HEK293 (cell line): ENCODE data around the gene APOO.

Experiments used
- CTCF ChIA-PET: fragments of 350-600 bp; formaldehyde crosslinking; extraction: SDS; loops from one replicate; lab custom pipeline; 2021; ENCODE audit warnings: antibody characterized with exemption; lab: Yijun Ruan, JAX
- POLR2A ChIA-PET: fragments of 300-600 bp; formaldehyde crosslinking; extraction: SDS; loops from one replicate; lab custom pipeline; 2020; ENCODE audit warnings: antibody characterized with exemption, inconsistent platforms; lab: Yijun Ruan, JAX
- H3K27ac ChIP-seq: fragments of 200-500 bp; sonication (Bioruptor generic); 2 replicates; pipeline ENCODE4 v1.5.1; 2014; ENCODE audit warnings: low read depth, low read length, control low read depth, inconsistent platforms; ENCODE audit errors: extremely low read depth
- H3K36me3 ChIP-seq, 2 experiments: fragments of 200-500 bp in 1 of 2; sonication (Bioruptor generic) in 1 of 2; 1 replicate in 1 of 2; 2 replicates in 1 of 2; pipeline ENCODE4 v1.5.1; 2014 to 2017; ENCODE audit warnings: inconsistent platforms in 2 of 2, low read length in 2 of 2; ENCODE audit not compliant: control insufficient read depth in 2 of 2, insufficient read depth in 1 of 2
- H3K4me1 ChIP-seq: fragments of 200-500 bp; sonication (Bioruptor generic); 2 replicates; pipeline ENCODE4 v1.5.1; 2014; ENCODE audit warnings: mild to moderate bottlenecking, low read length, inconsistent platforms; ENCODE audit not compliant: control insufficient read depth, insufficient read depth
- H3K4me3 ChIP-seq: 2 replicates; pipeline ENCODE4 v1.5.1; 2011; ENCODE audit warnings: low read depth, mild to moderate bottlenecking, control low read depth, low read length, moderate library complexity
- H3K9me3 ChIP-seq: fragments of 200-500 bp; sonication (Bioruptor generic); 2 replicates; pipeline ENCODE4 v1.5.1; 2014; ENCODE audit warnings: low read depth, low read length, inconsistent platforms; ENCODE audit not compliant: control insufficient read depth, insufficient read depth
- FEZF1 ChIP-seq: fragments of 450-650 bp; formaldehyde crosslinking; IDR thresholded peaks from 2 replicates; pipeline ENCODE4 v1.5.1; 2016; ENCODE audit warnings: missing biosample characterization, missing genetic modification characterization
- KLF8 ChIP-seq: fragments of 450-650 bp; formaldehyde crosslinking; IDR thresholded peaks from 2 replicates; pipeline ENCODE4 v1.5.1; 2016; ENCODE audit warnings: missing biosample characterization, missing genetic modification characterization
- KLF9 ChIP-seq: fragments of 450-650 bp; formaldehyde crosslinking; IDR thresholded peaks from 2 replicates; pipeline ENCODE4 v1.5.1; 2016; ENCODE audit warnings: missing biosample characterization, missing genetic modification characterization, low read depth
- MYNN ChIP-seq: fragments of 450-650 bp; formaldehyde crosslinking; IDR thresholded peaks from 2 replicates; pipeline ENCODE4 v1.5.1; 2016; ENCODE audit warnings: missing biosample characterization, missing genetic modification characterization, borderline replicate concordance
- PRDM1 ChIP-seq: fragments of 450-650 bp; formaldehyde crosslinking; IDR thresholded peaks from 2 replicates; pipeline ENCODE4; 2016; ENCODE audit warnings: missing biosample characterization, missing genetic modification characterization
- SCRT1 ChIP-seq: fragments of 450-650 bp; formaldehyde crosslinking; IDR thresholded peaks from 2 replicates; pipeline ENCODE4 v1.5.1; 2016; ENCODE audit warnings: missing biosample characterization, missing genetic modification characterization, borderline replicate concordance
- SCRT2 ChIP-seq: fragments of 450-650 bp; formaldehyde crosslinking; IDR thresholded peaks from 2 replicates; pipeline ENCODE4 v1.5.1; 2016; ENCODE audit warnings: missing biosample characterization, missing genetic modification characterization
- ZFHX2 ChIP-seq: fragments of 450-650 bp; formaldehyde crosslinking; conservative IDR thresholded peaks from 2 replicates; pipeline ENCODE4 v1.5.1; 2016; ENCODE audit warnings: missing biosample characterization, missing genetic modification characterization
- ZNF138 ChIP-seq: fragments of 450-650 bp; formaldehyde crosslinking; IDR thresholded peaks from 2 replicates; pipeline ENCODE4 v1.5.1; 2016; ENCODE audit warnings: missing biosample characterization, missing genetic modification characterization, borderline replicate concordance
- ZNF146 ChIP-seq: fragments of 450-650 bp; formaldehyde crosslinking; IDR thresholded peaks from 2 replicates; pipeline ENCODE4 v1.5.1; 2016; ENCODE audit warnings: missing biosample characterization, missing genetic modification characterization
- ZNF174 ChIP-seq: fragments of 450-650 bp; formaldehyde crosslinking; IDR thresholded peaks from 2 replicates; pipeline ENCODE4 v1.5.0; 2017; ENCODE audit warnings: missing biosample characterization, mild to moderate bottlenecking, missing genetic modification characterization
- ZNF2 ChIP-seq: fragments of 450-650 bp; formaldehyde crosslinking; IDR thresholded peaks from 2 replicates; pipeline ENCODE4 v1.5.1; 2016; ENCODE audit warnings: missing biosample characterization, missing genetic modification characterization
- ZNF214 ChIP-seq: fragments of 450-650 bp; formaldehyde crosslinking; IDR thresholded peaks from 2 replicates; pipeline ENCODE4 v1.5.1; 2017; ENCODE audit warnings: missing biosample characterization, mild to moderate bottlenecking, missing genetic modification characterization, borderline replicate concordance
- ZNF311 ChIP-seq: fragments of 450-650 bp; formaldehyde crosslinking; IDR thresholded peaks from 2 replicates; pipeline ENCODE4 v1.5.1; 2017; ENCODE audit warnings: missing biosample characterization, missing genetic modification characterization, borderline replicate concordance
- ZNF426 ChIP-seq: fragments of 450-650 bp; formaldehyde crosslinking; IDR thresholded peaks from 2 replicates; pipeline ENCODE4 v1.5.1; 2017; ENCODE audit warnings: missing biosample characterization, missing genetic modification characterization, mild to moderate bottlenecking, inconsistent platforms, moderate library complexity
- ZNF473 ChIP-seq: fragments of 450-650 bp; formaldehyde crosslinking; IDR thresholded peaks from 2 replicates; pipeline ENCODE4 v1.5.1; 2017; ENCODE audit warnings: missing biosample characterization, missing genetic modification characterization
- ZNF510 ChIP-seq: fragments of 450-650 bp; formaldehyde crosslinking; IDR thresholded peaks from 2 replicates; pipeline ENCODE4 v1.5.1; 2018; ENCODE audit warnings: mild to moderate bottlenecking, missing genetic modification characterization, missing biosample characterization; ENCODE audit not compliant: insufficient replicate concordance
- ZNF548 ChIP-seq: fragments of 450-650 bp; formaldehyde crosslinking; IDR thresholded peaks from 2 replicates; pipeline ENCODE4 v1.5.1; 2016; ENCODE audit warnings: missing biosample characterization, missing genetic modification characterization
- ZNF670 ChIP-seq: fragments of 450-650 bp; formaldehyde crosslinking; IDR thresholded peaks from 2 replicates; pipeline ENCODE4 v1.5.1; 2016; ENCODE audit warnings: missing biosample characterization, missing genetic modification characterization, low read depth
- ZNF768 ChIP-seq: fragments of 450-650 bp; formaldehyde crosslinking; IDR thresholded peaks from 2 replicates; pipeline ENCODE4 v1.5.1; 2018; ENCODE audit warnings: missing biosample characterization, mild to moderate bottlenecking, missing genetic modification characterization
- ZNF843 ChIP-seq: fragments of 450-650 bp; formaldehyde crosslinking; IDR thresholded peaks from 2 replicates; pipeline ENCODE4 v1.5.1; 2016; ENCODE audit warnings: missing biosample characterization, missing genetic modification characterization
- TF ChIP-seq, protein P1 (sequence below): fragments of 450-650 bp; formaldehyde crosslinking; conservative IDR thresholded peaks from 2 replicates; pipeline ENCODE4 v1.5.1; 2016; ENCODE audit warnings: low read depth, missing biosample characterization, missing genetic modification characterization
- TF ChIP-seq, protein P2 (sequence below): fragments of 450-650 bp; formaldehyde crosslinking; IDR thresholded peaks from 2 replicates; pipeline ENCODE4 v1.5.1; 2017; ENCODE audit warnings: missing biosample characterization, missing genetic modification characterization
- TF ChIP-seq, protein P3 (sequence below): fragments of 450-650 bp; formaldehyde crosslinking; IDR thresholded peaks from 2 replicates; pipeline ENCODE4 v1.5.1; 2016; ENCODE audit warnings: missing biosample characterization, missing genetic modification characterization
- TF ChIP-seq, protein P4 (sequence below): fragments of 450-650 bp; formaldehyde crosslinking; IDR thresholded peaks from 2 replicates; pipeline ENCODE4 v1.5.1; 2017; ENCODE audit warnings: missing biosample characterization, missing genetic modification characterization

Gene APOO

DNA sequence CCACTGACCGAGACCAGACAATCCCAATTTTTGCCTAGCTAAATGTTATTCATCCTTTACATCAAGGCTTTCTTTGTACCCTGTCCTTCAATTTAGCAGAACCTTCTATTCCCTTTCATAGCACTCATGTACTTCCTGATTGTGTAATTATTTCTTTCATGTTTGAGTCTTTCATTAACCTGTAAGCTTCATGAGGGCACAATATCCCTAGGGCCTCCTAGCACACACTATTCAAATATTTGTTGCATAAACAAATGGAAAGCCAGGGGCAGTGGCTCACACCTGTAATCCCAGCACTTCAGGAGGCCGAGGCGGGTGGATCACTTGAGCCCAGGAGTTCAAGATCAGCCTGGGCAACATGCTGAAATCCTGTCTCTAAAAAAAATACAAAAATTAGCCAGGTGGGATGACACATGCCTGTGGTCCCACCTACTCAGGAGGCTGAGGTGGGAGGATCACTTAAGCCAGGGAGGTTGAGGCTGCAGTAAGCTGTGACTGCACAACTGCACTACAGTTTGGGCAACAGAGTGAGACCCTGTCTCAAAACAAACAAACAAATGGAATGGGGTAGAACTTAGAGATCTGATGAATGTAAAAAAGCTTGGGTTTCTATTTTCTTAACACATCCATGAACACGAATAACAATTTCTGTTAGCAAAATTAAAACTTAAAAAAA lies 65.8 kb downstream of the APOO start (continued):
- TF ChIP-seq, protein P1, sequence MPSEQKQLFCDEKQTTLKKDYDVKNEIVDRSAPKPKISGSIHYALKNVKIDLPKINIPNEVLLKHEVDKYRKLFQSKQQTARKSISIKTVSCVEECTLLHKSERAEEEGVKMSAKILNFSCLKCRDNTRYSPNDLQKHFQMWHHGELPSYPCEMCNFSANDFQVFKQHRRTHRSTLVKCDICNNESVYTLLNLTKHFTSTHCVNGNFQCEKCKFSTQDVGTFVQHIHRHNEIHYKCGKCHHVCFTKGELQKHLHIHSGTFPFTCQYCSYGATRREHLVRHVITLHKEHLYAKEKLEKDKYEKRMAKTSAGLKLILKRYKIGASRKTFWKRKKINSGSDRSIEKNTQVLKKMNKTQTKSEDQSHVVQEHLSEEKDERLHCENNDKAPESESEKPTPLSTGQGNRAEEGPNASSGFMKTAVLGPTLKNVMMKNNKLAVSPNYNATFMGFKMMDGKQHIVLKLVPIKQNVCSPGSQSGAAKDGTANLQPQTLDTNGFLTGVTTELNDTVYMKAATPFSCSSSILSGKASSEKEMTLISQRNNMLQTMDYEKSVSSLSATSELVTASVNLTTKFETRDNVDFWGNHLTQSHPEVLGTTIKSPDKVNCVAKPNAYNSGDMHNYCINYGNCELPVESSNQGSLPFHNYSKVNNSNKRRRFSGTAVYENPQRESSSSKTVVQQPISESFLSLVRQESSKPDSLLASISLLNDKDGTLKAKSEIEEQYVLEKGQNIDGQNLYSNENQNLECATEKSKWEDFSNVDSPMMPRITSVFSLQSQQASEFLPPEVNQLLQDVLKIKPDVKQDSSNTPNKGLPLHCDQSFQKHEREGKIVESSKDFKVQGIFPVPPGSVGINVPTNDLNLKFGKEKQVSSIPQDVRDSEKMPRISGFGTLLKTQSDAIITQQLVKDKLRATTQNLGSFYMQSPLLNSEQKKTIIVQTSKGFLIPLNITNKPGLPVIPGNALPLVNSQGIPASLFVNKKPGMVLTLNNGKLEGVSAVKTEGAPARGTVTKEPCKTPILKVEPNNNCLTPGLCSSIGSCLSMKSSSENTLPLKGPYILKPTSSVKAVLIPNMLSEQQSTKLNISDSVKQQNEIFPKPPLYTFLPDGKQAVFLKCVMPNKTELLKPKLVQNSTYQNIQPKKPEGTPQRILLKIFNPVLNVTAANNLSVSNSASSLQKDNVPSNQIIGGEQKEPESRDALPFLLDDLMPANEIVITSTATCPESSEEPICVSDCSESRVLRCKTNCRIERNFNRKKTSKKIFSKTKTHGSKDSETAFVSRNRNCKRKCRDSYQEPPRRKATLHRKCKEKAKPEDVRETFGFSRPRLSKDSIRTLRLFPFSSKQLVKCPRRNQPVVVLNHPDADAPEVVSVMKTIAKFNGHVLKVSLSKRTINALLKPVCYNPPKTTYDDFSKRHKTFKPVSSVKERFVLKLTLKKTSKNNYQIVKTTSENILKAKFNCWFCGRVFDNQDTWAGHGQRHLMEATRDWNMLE (tag by site-specific recombination): no peak
- TF ChIP-seq MYNN (tag by site-specific recombination) (no peak), ZNF670 (tag by site-specific recombination) (no peak), SCRT1 (tag by site-specific recombination) (peak; percentile 9; the same call in 1 of the 2 replicates), SCRT2 (peak; percentile 37; the same call in 1 of the 2 replicates), ZNF548 (tag by site-specific recombination) (no peak), ZNF138 (tag by site-specific recombination) (no peak), PRDM1 (tag by site-specific recombination) (no peak), KLF8 (tag by site-specific recombination) (no peak), ZNF311 (no peak), ZNF843 (tag by site-specific recombination) (no peak), ZNF146 (no peak), ZNF473 (tag by site-specific recombination) (no peak)
- TF ChIP-seq, protein P2, sequence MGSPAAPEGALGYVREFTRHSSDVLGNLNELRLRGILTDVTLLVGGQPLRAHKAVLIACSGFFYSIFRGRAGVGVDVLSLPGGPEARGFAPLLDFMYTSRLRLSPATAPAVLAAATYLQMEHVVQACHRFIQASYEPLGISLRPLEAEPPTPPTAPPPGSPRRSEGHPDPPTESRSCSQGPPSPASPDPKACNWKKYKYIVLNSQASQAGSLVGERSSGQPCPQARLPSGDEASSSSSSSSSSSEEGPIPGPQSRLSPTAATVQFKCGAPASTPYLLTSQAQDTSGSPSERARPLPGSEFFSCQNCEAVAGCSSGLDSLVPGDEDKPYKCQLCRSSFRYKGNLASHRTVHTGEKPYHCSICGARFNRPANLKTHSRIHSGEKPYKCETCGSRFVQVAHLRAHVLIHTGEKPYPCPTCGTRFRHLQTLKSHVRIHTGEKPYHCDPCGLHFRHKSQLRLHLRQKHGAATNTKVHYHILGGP (tag by site-specific recombination): no peak
- TF ChIP-seq, protein P3, sequence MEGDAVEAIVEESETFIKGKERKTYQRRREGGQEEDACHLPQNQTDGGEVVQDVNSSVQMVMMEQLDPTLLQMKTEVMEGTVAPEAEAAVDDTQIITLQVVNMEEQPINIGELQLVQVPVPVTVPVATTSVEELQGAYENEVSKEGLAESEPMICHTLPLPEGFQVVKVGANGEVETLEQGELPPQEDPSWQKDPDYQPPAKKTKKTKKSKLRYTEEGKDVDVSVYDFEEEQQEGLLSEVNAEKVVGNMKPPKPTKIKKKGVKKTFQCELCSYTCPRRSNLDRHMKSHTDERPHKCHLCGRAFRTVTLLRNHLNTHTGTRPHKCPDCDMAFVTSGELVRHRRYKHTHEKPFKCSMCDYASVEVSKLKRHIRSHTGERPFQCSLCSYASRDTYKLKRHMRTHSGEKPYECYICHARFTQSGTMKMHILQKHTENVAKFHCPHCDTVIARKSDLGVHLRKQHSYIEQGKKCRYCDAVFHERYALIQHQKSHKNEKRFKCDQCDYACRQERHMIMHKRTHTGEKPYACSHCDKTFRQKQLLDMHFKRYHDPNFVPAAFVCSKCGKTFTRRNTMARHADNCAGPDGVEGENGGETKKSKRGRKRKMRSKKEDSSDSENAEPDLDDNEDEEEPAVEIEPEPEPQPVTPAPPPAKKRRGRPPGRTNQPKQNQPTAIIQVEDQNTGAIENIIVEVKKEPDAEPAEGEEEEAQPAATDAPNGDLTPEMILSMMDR: no peak

DNA sequence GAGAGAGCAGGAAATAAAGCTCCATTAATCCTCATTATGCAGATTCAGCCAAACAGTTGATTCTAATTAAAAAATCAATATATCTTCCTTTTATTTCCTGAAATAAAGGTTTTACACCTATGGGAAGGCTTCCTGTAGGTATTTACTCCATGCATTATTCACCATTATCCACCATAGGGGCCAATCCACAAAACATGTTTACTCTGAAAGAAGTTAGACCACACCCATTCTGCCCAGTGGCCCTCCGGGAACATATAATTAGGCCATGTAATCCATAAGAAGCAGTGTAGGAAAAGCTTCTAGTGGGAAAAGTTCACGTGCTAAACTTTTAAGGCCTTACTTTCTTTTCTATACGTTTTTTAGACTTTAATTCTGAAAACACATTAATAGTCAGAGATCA lies 67.1 kb downstream of the APOO start:
- ChIA-PET CTCF (interaction anchor here (1.2 kb wide), 1 partner anchor 99 kb away, joined by 4 read pairs; no protein-coding TSS in a partner anchor), POLR2A (interaction anchor here (0.6 to 1.4 kb wide), 2 partner anchors 16 to 57 kb away, joined by 3 to 6 read pairs; partner anchors contain the start of gene SAT1)
- no peaks in the 10 kb centered on the region for H3K9me3 ChIP-seq
- no peaks in the 10 kb centered on the region for H3K36me3 ChIP-seq
- H3K27ac ChIP-seq: no peak overlapping the region
- no peak overlapping the region for H3K4me3 ChIP-seq
- H3K4me1 ChIP-seq: peaks cover 5% of the 10 kb centered on the region
- TF ChIP-seq ZNF174 (tag by site-specific recombination) (no peak), FEZF1 (no peak), KLF9 (peak; percentile 20; the same call in 1 of the 2 replicates), ZNF2 (tag by site-specific recombination) (no peak), ZNF510 (tag by site-specific recombination) (no peak), ZNF214 (tag by site-specific recombination) (no peak), ZNF768 (tag by site-specific recombination) (no peak), ZFHX2 (tag by site-specific recombination) (no peak), ZNF426 (tag by site-specific recombination) (no peak)
- TF ChIP-seq, protein P4, sequence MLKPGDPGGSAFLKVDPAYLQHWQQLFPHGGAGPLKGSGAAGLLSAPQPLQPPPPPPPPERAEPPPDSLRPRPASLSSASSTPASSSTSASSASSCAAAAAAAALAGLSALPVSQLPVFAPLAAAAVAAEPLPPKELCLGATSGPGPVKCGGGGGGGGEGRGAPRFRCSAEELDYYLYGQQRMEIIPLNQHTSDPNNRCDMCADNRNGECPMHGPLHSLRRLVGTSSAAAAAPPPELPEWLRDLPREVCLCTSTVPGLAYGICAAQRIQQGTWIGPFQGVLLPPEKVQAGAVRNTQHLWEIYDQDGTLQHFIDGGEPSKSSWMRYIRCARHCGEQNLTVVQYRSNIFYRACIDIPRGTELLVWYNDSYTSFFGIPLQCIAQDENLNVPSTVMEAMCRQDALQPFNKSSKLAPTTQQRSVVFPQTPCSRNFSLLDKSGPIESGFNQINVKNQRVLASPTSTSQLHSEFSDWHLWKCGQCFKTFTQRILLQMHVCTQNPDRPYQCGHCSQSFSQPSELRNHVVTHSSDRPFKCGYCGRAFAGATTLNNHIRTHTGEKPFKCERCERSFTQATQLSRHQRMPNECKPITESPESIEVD (tag by site-specific recombination): peak; percentile 54
